Endothelial cell (in vitro differentiated cells): Measurements from ENCODE around the gene PLCH2. TPM values are rescaled to one million over a fixed set of nuclear protein-coding genes. Genes with fewer than 3 reads are reported as not detected.

Experiments
- DNase-seq: peaks from one replicate; pipeline ENCODE4 v3.0.0; 2021; ENCODE audit warnings: low spot score
- H3K27ac Mint-ChIP-seq: one replicate; pipeline ENCODE4 v1.8.0; 2021; ENCODE audit warnings: mixed read lengths, inconsistent platforms; ENCODE audit not compliant: unreplicated experiment
- H3K27me3 Mint-ChIP-seq: one replicate; pipeline ENCODE4 v1.8.0; 2021; ENCODE audit warnings: mild to moderate bottlenecking, moderate library complexity, mixed read lengths, inconsistent platforms; ENCODE audit not compliant: unreplicated experiment
- H3K36me3 Mint-ChIP-seq: one replicate; pipeline ENCODE4 v1.8.0; 2021; ENCODE audit warnings: mild to moderate bottlenecking, low read depth, mixed read lengths, inconsistent platforms; ENCODE audit not compliant: unreplicated experiment
- H3K4me1 Mint-ChIP-seq: one replicate; pipeline ENCODE4 v1.8.0; 2021; ENCODE audit warnings: mild to moderate bottlenecking, mixed read lengths, inconsistent platforms; ENCODE audit not compliant: unreplicated experiment
- H3K4me3 Mint-ChIP-seq: one replicate; pipeline ENCODE4 v1.8.0; 2021; ENCODE audit warnings: mild to moderate bottlenecking, mixed read lengths, inconsistent platforms; ENCODE audit not compliant: unreplicated experiment
- H3K9me3 Mint-ChIP-seq: one replicate; pipeline ENCODE4 v1.8.0; 2021; ENCODE audit warnings: mixed read lengths, inconsistent platforms; ENCODE audit not compliant: unreplicated experiment
- CTCF ChIP-seq: fragments of 200-600 bp; sonication (generic); IDR thresholded peaks from one replicate; pipeline ENCODE4 v1.5.0; 2021; ENCODE audit warnings: antibody characterized with exemption; ENCODE audit not compliant: unreplicated experiment
- total RNA-seq: library from RNA; stranded (reverse); fragmentation: NEBNext Ultra II Directional; extraction: Animal tissue kit (Norgen Biotek cat#: 25700); gene quantifications from one replicate; pipeline ENCODE4 v1.2.1, GENCODE V29; 2021; ENCODE audit not compliant: unreplicated experiment

The PLCH2 gene
- total RNA-seq, 1 donor from 2014 or later, result not detected

GRCh38 chr1:2433196-2433595 is 42.9 kb upstream of the PLCH2 start:
- no peak for TF ChIP-seq CTCF
- no peak overlapping the region for H3K27ac Mint-ChIP-seq
- no peaks in the 10 kb centered on the region for H3K36me3 Mint-ChIP-seq
- no peaks in the 10 kb centered on the region for H3K9me3 Mint-ChIP-seq
- no peak overlapping the region for H3K4me3 Mint-ChIP-seq
- peaks cover 4% of the 10 kb centered on the region for H3K27me3 Mint-ChIP-seq
- H3K4me1 Mint-ChIP-seq, result no peaks in the 10 kb centered on the region
- no peak for DNase-seq

GRCh38 chr1:2433936-2434655 is 42.0 kb upstream of the PLCH2 start:
- Mint-ChIP-seq H3K27me3 (peaks cover 4% of the 10 kb centered on the region), H3K27ac (no peak overlapping the region), H3K9me3 (no peaks in the 10 kb centered on the region), H3K4me1 (no peaks in the 10 kb centered on the region), H3K36me3 (no peaks in the 10 kb centered on the region), H3K4me3 (no peak overlapping the region)
- no peak for TF ChIP-seq CTCF
- DNase-seq, result no peak

- Mint-ChIP-seq H3K4me1 (no peaks in the 10 kb centered on the region), H3K4me3 (no peak overlapping the region), H3K27me3 (peaks cover 10% of the 10 kb centered on the region), H3K9me3 (no peaks in the 10 kb centered on the region), H3K36me3 (no peaks in the 10 kb centered on the region), H3K27ac (no peak overlapping the region)
- no peak for TF ChIP-seq CTCF
- DNase-seq, result no peak
Observed at GRCh38 chr1:2435091-2435490, 41.0 kb upstream of the PLCH2 start.

GRCh38 chr1:2435746-2436355 is 40.2 kb upstream of the PLCH2 start:
- Mint-ChIP-seq H3K4me3 (no peak overlapping the region), H3K36me3 (no peaks in the 10 kb centered on the region), H3K27ac (no peak overlapping the region), H3K4me1 (no peaks in the 10 kb centered on the region), H3K27me3 (peaks cover 13% of the 10 kb centered on the region), H3K9me3 (no peaks in the 10 kb centered on the region)
- no peak for TF ChIP-seq CTCF
- DNase-seq, result no peak

- H3K4me1 Mint-ChIP-seq, result no peaks in the 10 kb centered on the region
- H3K27ac Mint-ChIP-seq, result no peak overlapping the region
- no peak for DNase-seq
- H3K36me3 Mint-ChIP-seq, result no peaks in the 10 kb centered on the region
- H3K9me3 Mint-ChIP-seq, result no peaks in the 10 kb centered on the region
- H3K4me3 Mint-ChIP-seq, result no peak overlapping the region
- H3K27me3 Mint-ChIP-seq, result peaks cover 13% of the 10 kb centered on the region
- no peak for TF ChIP-seq CTCF
Observed at GRCh38 chr1:2436876-2437275, 39.2 kb upstream of the PLCH2 start.
